Mesothelial cell of epicardium (in vitro differentiated cells): ENCODE results near the gene DUSP1. TPM values are rescaled to one million over a fixed set of nuclear protein-coding genes. Genes with fewer than 3 reads are reported as not detected.

Experiments
- DNase-seq, 2 experiments: peaks; one replicate each; pipeline ENCODE4 v3.0.0; 2021; ENCODE audit warnings: low spot score in 2 of 2; ENCODE audit not compliant: unreplicated experiment in 2 of 2
- H3K27ac Mint-ChIP-seq: 2 replicates; pipeline ENCODE4 v1.8.0; 2021; ENCODE audit warnings: mixed read lengths
- H3K27me3 Mint-ChIP-seq: 2 replicates; pipeline ENCODE4 v1.8.0; 2021; ENCODE audit warnings: low read depth, mixed read lengths
- H3K36me3 Mint-ChIP-seq: 2 replicates; pipeline ENCODE4 v1.8.0; 2021; ENCODE audit warnings: mixed read lengths
- H3K4me1 Mint-ChIP-seq: 2 replicates; pipeline ENCODE4 v1.8.0; 2021; ENCODE audit warnings: mixed read lengths
- H3K4me3 Mint-ChIP-seq: 2 replicates; pipeline ENCODE4 v1.8.0; 2021; ENCODE audit warnings: mild to moderate bottlenecking, moderate library complexity, mixed read lengths
- H3K9me3 Mint-ChIP-seq: 2 replicates; pipeline ENCODE4 v1.8.0; 2021; ENCODE audit warnings: mixed read lengths
- CTCF ChIP-seq: fragments of 200-600 bp; sonication (generic); IDR thresholded peaks from one replicate; pipeline ENCODE4 v1.5.0; 2021; ENCODE audit warnings: antibody characterized with exemption; ENCODE audit not compliant: unreplicated experiment
- total RNA-seq: library from RNA; stranded (reverse); gene quantifications from 3 replicates; pipeline ENCODE4 v1.2.1, GENCODE V29; 2021

Gene DUSP1
- total RNA-seq, 1 donor from 2014 or later = 116 TPM

DNA sequence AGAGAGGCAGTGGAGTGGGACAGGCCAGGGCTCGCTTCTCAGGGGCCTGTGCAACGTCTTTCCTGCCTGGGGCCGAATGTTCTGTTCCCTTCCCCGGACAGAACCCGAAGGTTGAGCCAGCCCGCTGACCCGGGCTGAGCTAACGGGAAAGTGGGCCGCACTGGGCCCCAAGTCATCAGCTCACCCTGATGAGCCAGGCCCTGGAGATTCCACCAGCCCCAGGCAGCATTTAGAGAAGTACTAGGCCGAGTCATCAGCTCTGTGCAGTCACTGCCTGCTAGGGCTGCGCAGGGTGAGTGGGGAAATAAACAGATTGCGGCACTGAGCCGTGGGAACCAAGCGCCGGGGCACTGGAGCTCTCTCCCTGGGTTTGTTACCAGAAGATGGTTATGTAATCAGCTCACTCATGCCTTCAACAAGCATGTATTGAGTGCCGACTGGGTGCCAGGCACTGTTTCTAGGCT is 29.1 kb upstream of the DUSP1 start:
- TF ChIP-seq CTCF = no peak
- Mint-ChIP-seq H3K27me3 (no peaks in the 10 kb centered on the region), H3K4me3 (no peak overlapping the region), H3K27ac (no peak overlapping the region), H3K36me3 (no peaks in the 10 kb centered on the region), H3K4me1 (peaks cover 6% of the 10 kb centered on the region), H3K9me3 (no peaks in the 10 kb centered on the region)
- no peak for DNase-seq

DNA sequence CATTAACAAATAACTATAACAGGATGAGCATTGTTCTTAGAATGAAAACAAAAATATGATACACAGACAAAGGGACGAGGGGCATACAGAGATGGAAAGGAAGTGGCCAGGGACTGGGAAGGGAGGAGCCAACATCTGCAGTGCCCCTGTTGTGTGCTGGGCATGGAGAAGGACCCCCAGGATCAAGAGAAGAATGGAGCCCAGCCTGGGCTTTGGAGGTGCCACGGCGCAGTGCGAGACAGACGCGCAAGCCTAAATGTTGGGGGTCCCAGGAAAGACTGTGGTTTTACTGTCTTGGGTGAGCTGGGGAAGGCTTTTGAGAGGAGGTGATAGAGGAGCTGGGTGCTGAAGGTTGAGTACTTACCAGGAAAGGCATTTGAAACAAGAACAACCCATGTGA is 28.4 kb upstream of the DUSP1 start:
- TF ChIP-seq CTCF = no peak
- H3K9me3 Mint-ChIP-seq = no peaks in the 10 kb centered on the region
- H3K27me3 Mint-ChIP-seq = no peaks in the 10 kb centered on the region
- no peak overlapping the region for H3K27ac Mint-ChIP-seq
- no peak for DNase-seq
- H3K4me3 Mint-ChIP-seq = no peak overlapping the region
- no peaks in the 10 kb centered on the region for H3K36me3 Mint-ChIP-seq
- H3K4me1 Mint-ChIP-seq = peaks cover 6% of the 10 kb centered on the region

GRCh38 chr5:172798422-172799215 is 27.6 kb upstream of the DUSP1 start:
- H3K36me3 Mint-ChIP-seq = no peaks in the 10 kb centered on the region
- no peaks in the 10 kb centered on the region for H3K27me3 Mint-ChIP-seq
- no peak overlapping the region for H3K27ac Mint-ChIP-seq

GRCh38 chr5:172797771-172798191 is 26.8 kb upstream of the DUSP1 start:
- no peaks in the 10 kb centered on the region for H3K9me3 Mint-ChIP-seq
- no peak overlapping the region for H3K27ac Mint-ChIP-seq
- TF ChIP-seq CTCF = no peak
- DNase-seq = no peak
- H3K27me3 Mint-ChIP-seq = no peaks in the 10 kb centered on the region
- H3K36me3 Mint-ChIP-seq = no peaks in the 10 kb centered on the region
- H3K4me1 Mint-ChIP-seq = peaks cover 6% of the 10 kb centered on the region
- no peak overlapping the region for H3K4me3 Mint-ChIP-seq

More at GRCh38 chr5:172798422-172799215, 27.6 kb upstream of the DUSP1 start:
- no peak for DNase-seq
- peaks cover 6% of the 10 kb centered on the region for H3K4me1 Mint-ChIP-seq
- no peak for TF ChIP-seq CTCF
- H3K9me3 Mint-ChIP-seq = no peaks in the 10 kb centered on the region
- no peak overlapping the region for H3K4me3 Mint-ChIP-seq

GRCh38 chr5:172796306-172796705 is 25.3 kb upstream of the DUSP1 start:
- H3K4me3 Mint-ChIP-seq = no peak overlapping the region
- no peaks in the 10 kb centered on the region for H3K9me3 Mint-ChIP-seq
- no peaks in the 10 kb centered on the region for H3K36me3 Mint-ChIP-seq
- no peak for DNase-seq
- TF ChIP-seq CTCF = no peak
- H3K27me3 Mint-ChIP-seq = no peaks in the 10 kb centered on the region
- H3K4me1 Mint-ChIP-seq = peaks cover 2% of the 10 kb centered on the region
- H3K27ac Mint-ChIP-seq = no peak overlapping the region
